B cell (primary cell): ENCODE results near the gene PSMC5.
"Not testable (repeated sequence)": the region's sequence is repeated elsewhere in the genome, so short reads cannot be mapped to it uniquely, and the experiment has no call there.

Experiments used
- EZH2 ChIP-seq: IDR thresholded peaks from 2 replicates; pipeline ENCODE4 v1.6.1; 2012; ENCODE audit warnings: borderline replicate concordance, low read depth, mild to moderate bottlenecking, moderate library complexity, low read length; ENCODE audit not compliant: insufficient read depth, poor library complexity, severe bottlenecking
- TF ChIP-seq, protein P1 (sequence below): fragments of 200-600 bp; IDR thresholded peaks from one replicate; pipeline ENCODE4 v1.8.0; 2022; ENCODE audit warnings: antibody characterized with exemption, mild to moderate bottlenecking

- TF ChIP-seq, protein P1, sequence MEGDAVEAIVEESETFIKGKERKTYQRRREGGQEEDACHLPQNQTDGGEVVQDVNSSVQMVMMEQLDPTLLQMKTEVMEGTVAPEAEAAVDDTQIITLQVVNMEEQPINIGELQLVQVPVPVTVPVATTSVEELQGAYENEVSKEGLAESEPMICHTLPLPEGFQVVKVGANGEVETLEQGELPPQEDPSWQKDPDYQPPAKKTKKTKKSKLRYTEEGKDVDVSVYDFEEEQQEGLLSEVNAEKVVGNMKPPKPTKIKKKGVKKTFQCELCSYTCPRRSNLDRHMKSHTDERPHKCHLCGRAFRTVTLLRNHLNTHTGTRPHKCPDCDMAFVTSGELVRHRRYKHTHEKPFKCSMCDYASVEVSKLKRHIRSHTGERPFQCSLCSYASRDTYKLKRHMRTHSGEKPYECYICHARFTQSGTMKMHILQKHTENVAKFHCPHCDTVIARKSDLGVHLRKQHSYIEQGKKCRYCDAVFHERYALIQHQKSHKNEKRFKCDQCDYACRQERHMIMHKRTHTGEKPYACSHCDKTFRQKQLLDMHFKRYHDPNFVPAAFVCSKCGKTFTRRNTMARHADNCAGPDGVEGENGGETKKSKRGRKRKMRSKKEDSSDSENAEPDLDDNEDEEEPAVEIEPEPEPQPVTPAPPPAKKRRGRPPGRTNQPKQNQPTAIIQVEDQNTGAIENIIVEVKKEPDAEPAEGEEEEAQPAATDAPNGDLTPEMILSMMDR = not testable (repeated sequence)
- TF ChIP-seq EZH2 = not testable (repeated sequence)
Measured at GRCh38 chr17:63856425-63856824, 29.2 kb downstream of the PSMC5 start.
